B cell (primary cell): ENCODE results near the gene VPS35.

Source experiments
- EZH2 ChIP-seq: IDR thresholded peaks from 2 replicates; pipeline ENCODE4 v1.6.1; 2012; ENCODE audit warnings: borderline replicate concordance, low read depth, mild to moderate bottlenecking, moderate library complexity, low read length; ENCODE audit not compliant: insufficient read depth, poor library complexity, severe bottlenecking
- TF ChIP-seq, protein P1 (sequence below): fragments of 200-600 bp; IDR thresholded peaks from one replicate; pipeline ENCODE4 v1.8.0; 2022; ENCODE audit warnings: antibody characterized with exemption, mild to moderate bottlenecking

DNA sequence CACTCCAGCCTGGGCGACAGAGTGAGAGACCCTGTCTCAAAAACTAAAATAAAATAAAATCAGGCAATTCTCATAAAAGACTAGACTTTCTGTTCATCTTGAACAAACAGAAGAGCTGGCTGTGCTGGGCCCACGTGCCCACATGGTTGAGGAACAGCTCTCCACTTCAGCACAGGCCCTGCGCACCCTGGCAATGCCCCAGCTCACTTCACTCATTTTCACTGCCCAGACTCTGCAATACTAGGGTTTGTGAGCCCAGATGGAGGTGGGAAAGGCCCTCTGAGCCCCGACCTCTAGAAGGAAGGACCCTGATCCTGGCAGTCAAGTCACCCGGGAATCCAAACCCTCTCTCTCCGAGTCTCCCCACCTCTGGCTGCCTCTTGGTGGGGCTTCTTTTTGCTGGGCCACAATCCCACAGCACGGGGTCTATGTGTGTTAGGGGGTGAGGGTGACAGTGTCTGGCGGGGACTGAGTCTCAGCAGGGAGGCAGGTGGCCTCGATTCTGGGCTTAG lies 44.4 kb upstream of the VPS35 start:
- TF ChIP-seq, protein P1, sequence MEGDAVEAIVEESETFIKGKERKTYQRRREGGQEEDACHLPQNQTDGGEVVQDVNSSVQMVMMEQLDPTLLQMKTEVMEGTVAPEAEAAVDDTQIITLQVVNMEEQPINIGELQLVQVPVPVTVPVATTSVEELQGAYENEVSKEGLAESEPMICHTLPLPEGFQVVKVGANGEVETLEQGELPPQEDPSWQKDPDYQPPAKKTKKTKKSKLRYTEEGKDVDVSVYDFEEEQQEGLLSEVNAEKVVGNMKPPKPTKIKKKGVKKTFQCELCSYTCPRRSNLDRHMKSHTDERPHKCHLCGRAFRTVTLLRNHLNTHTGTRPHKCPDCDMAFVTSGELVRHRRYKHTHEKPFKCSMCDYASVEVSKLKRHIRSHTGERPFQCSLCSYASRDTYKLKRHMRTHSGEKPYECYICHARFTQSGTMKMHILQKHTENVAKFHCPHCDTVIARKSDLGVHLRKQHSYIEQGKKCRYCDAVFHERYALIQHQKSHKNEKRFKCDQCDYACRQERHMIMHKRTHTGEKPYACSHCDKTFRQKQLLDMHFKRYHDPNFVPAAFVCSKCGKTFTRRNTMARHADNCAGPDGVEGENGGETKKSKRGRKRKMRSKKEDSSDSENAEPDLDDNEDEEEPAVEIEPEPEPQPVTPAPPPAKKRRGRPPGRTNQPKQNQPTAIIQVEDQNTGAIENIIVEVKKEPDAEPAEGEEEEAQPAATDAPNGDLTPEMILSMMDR, result no peak
- TF ChIP-seq EZH2, result no peak
